Sigmoid colon (tissue), 4 donors: Measurements from ENCODE around the gene F3.

Experiments used
- EP300 ChIP-seq, 4 donors: sonication (generic); formaldehyde crosslinking; IDR thresholded peaks; one replicate each; pipeline ENCODE4 v1.6.1; 2017; ENCODE audit warnings: antibody characterized with exemption in 4 of 4
- POLR2AphosphoS5 ChIP-seq, 4 donors: sonication (generic); formaldehyde crosslinking; IDR thresholded peaks; one replicate each; pipeline ENCODE4 v1.6.1; 2017; ENCODE audit warnings: antibody characterized with exemption in 4 of 4
- TF ChIP-seq, protein P1 (sequence below), 4 experiments: fragments of 450-650 bp in 3 of 4; fragments of 200-600 bp in 1 of 4; IDR thresholded peaks; one replicate each; pipeline ENCODE4 v1.5.1; 2016 to 2019; ENCODE audit warnings: antibody characterized with exemption in 4 of 4, mild to moderate bottlenecking in 3 of 4, moderate library complexity in 2 of 4

DNA sequence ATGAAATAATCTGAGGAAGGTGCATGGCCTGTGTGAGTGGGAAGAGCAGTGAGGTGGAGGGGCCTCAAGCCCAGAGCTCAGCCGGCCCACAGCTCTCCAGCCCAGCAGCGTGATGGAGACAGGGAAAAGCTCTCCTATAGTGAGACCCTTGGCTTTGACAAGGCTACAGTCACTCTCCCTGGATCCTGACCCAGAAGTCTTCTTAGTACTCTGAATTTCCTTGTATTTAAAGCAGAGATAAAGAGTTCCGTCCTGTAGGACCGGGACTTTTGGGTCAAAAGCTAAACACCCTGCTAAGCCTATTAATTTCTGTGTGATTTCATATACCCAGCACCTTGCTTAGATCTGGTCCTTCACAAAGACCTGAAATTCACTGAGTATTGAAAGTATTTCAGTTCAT is 48.2 kb upstream of the F3 start:
- TF ChIP-seq EP300 (IDR thresholded peaks at IDR 0.05): no peak
- TF ChIP-seq, protein P1, sequence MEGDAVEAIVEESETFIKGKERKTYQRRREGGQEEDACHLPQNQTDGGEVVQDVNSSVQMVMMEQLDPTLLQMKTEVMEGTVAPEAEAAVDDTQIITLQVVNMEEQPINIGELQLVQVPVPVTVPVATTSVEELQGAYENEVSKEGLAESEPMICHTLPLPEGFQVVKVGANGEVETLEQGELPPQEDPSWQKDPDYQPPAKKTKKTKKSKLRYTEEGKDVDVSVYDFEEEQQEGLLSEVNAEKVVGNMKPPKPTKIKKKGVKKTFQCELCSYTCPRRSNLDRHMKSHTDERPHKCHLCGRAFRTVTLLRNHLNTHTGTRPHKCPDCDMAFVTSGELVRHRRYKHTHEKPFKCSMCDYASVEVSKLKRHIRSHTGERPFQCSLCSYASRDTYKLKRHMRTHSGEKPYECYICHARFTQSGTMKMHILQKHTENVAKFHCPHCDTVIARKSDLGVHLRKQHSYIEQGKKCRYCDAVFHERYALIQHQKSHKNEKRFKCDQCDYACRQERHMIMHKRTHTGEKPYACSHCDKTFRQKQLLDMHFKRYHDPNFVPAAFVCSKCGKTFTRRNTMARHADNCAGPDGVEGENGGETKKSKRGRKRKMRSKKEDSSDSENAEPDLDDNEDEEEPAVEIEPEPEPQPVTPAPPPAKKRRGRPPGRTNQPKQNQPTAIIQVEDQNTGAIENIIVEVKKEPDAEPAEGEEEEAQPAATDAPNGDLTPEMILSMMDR (IDR thresholded peaks at IDR 0.05): no peak
- TF ChIP-seq POLR2AphosphoS5 (IDR thresholded peaks at IDR 0.05): no peak
